Neural crest cell (in vitro differentiated cells): ENCODE measurements around the gene CHD1. TPM values are rescaled to one million over a fixed set of nuclear protein-coding genes. Genes with fewer than 3 reads are reported as not detected.

Experiments used
- DNase-seq: peaks from one replicate; pipeline ENCODE4 v3.0.0; 2021; ENCODE audit warnings: low read depth, mixed read lengths, low spot score
- H3K27ac Mint-ChIP-seq: one replicate; pipeline ENCODE4 v1.8.0; 2021; ENCODE audit warnings: mild to moderate bottlenecking, mixed read lengths; ENCODE audit not compliant: unreplicated experiment
- H3K27me3 Mint-ChIP-seq: 2 replicates; pipeline ENCODE4 v1.8.0; 2021; ENCODE audit warnings: low read depth, mild to moderate bottlenecking, mixed read lengths
- H3K36me3 Mint-ChIP-seq: 2 replicates; pipeline ENCODE4 v1.8.0; 2021; ENCODE audit warnings: low read depth, mild to moderate bottlenecking, mixed read lengths
- H3K4me1 Mint-ChIP-seq: 2 replicates; pipeline ENCODE4 v1.8.0; 2021; ENCODE audit warnings: mixed read lengths
- H3K4me3 Mint-ChIP-seq: one replicate; pipeline ENCODE4 v1.8.0; 2021; ENCODE audit warnings: mild to moderate bottlenecking, mixed read lengths
- H3K9me3 Mint-ChIP-seq: 2 replicates; pipeline ENCODE4 v1.8.0; 2021; ENCODE audit warnings: mixed read lengths
- CTCF ChIP-seq: fragments of 200-600 bp; sonication (generic); conservative IDR thresholded peaks from 2 replicates; pipeline ENCODE4 v1.5.0; 2021; ENCODE audit warnings: antibody characterized with exemption, mild to moderate bottlenecking
- total RNA-seq: library from RNA; stranded (reverse); gene quantifications from 2 replicates; pipeline ENCODE4 v1.2.1, GENCODE V29; 2021

CHD1 gene
- total RNA-seq, 1 donor from 2014 or later, result 72.0 TPM

- Mint-ChIP-seq H3K4me1 (peaks cover 58% of the 10 kb centered on the region), H3K27ac (no peak overlapping the region), H3K36me3 (no peaks in the 10 kb centered on the region), H3K9me3 (no peaks in the 10 kb centered on the region), H3K4me3 (no peak overlapping the region), H3K27me3 (no peaks in the 10 kb centered on the region)
- DNase-seq, result no peak
- TF ChIP-seq CTCF, result no peak
These were observed 6.4 kb upstream of the CHD1 start for GRCh38 chr5:98935206-98935605.

DNA sequence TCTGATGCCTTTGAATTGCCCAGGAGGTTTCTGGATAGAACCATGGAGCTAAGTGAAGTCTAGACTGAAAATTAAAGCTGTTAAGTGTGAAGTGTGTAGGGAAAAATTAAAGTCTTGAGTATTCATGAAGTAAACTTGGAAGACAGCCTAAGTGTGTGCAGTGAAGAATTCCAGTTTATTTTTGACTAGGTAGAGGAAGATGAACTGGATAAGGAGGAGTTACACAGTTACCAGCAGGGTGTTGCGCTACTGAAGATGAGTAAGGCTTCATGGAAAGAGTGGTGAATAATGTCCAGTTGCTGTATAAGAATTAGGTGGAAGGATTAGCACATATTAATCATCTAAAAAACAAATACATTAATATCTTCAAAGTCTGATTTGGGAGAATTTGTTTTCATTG, 5.7 kb upstream of the CHD1 start:
- Mint-ChIP-seq H3K27me3 (no peaks in the 10 kb centered on the region), H3K4me1 (peaks cover 60% of the 10 kb centered on the region), H3K36me3 (no peaks in the 10 kb centered on the region), H3K4me3 (no peak overlapping the region), H3K27ac (no peak overlapping the region), H3K9me3 (no peaks in the 10 kb centered on the region)
- no peak for TF ChIP-seq CTCF
- no peak for DNase-seq

GRCh38 chr5:98933445-98934072, 4.8 kb upstream of the CHD1 start:
- Mint-ChIP-seq H3K27me3 (no peaks in the 10 kb centered on the region), H3K36me3 (no peaks in the 10 kb centered on the region), H3K27ac (no peak overlapping the region), H3K4me1 (peaks cover 52% of the 10 kb centered on the region), H3K4me3 (peak overlapping the region; percentile 2), H3K9me3 (no peaks in the 10 kb centered on the region)
- DNase-seq, result no peak
- TF ChIP-seq CTCF, result no peak

DNA sequence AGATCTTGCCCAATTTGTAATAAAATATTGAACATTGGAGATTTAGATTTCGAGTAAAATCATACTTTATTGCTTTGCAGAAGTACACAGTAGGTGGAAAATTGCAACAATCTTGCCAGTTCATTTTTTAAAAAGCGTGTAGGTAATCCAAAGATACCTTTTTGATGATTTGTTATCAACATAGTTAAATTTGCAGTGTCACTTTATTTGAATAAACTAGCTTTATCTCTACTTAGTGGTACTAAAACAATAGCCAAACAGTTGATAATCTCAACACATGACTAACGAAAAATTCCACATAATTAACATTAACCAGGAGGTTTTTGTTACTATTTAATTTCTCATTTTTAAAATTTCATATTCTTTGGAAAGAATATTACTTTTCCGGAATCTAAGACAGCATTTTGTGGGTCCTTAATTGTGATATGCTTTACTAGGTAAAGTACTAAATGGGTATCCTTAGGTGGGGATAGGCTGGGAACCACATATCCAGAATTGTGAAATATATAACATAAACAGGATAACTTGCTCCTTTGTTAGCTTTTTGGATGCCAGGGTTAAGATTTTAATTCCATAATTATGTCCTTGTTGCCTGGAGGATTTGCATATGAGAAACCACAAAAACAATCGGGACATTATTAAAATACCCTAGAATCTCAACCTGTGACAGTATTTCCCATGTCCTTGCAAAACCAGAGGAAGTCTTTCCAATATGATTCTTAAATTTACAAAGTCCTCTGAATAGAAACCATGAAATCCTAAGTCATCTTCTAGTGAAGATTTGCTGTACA, 2.4 kb upstream of the CHD1 start:
- Mint-ChIP-seq H3K4me3 (peak overlapping the region; percentile 99), H3K4me1 (peaks cover 57% of the 10 kb centered on the region), H3K36me3 (no peaks in the 10 kb centered on the region), H3K9me3 (no peaks in the 10 kb centered on the region), H3K27me3 (no peaks in the 10 kb centered on the region), H3K27ac (no peak overlapping the region)
- no peak for TF ChIP-seq CTCF
- DNase-seq, result no peak

DNA sequence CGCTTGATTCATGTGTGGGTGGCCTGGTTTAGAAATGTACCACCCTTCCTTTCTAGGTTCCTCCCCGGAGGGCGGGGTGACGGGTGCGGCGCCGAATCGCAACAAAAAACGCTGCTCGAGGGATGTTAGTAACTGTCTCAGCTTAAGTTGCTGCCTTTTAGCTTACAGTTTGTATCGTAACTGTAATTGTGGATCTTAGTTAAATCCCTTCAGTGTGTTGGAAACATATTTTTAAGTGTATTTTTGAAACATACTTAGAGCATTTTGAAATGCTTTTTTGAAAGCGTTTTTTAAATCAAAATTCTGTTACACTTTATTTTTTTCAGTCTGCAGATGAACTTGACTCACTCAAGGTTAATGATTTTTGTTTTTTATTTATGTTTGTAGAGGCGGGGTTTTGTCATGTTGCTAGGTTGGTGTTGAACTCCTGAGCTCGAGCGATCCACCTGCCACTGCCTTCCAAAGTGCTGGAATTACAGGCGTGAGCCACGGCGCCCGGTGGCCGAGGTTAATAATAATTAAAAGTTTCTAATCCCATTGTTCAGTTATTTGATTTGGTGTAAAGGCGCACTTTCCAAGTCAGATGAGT, 997 bp upstream of the CHD1 start:
- Mint-ChIP-seq H3K4me3 (peak overlapping the region; percentile 99), H3K36me3 (peaks cover 2% of the 10 kb centered on the region), H3K27ac (peak overlapping the region; percentile 99), H3K9me3 (no peaks in the 10 kb centered on the region), H3K4me1 (peaks cover 61% of the 10 kb centered on the region), H3K27me3 (no peaks in the 10 kb centered on the region)
- no peak for DNase-seq
- TF ChIP-seq CTCF, result no peak
